H1 (cell line): ENCODE data around the gene RRP1B. TPM values are rescaled to one million over a fixed set of nuclear protein-coding genes. Genes with fewer than 3 reads are reported as not detected.

Source experiments
- CTCF ChIA-PET: fragments of 300-600 bp; sonication (Branson Sonifier 250); formaldehyde crosslinking; loops from one replicate; lab custom pipeline; 2021; ENCODE audit not compliant: partially characterized antibody; lab: Charles Lee
- POLR2A ChIA-PET: fragments of 300-600 bp; sonication (Branson Sonifier 250); formaldehyde crosslinking; loops from one replicate; lab custom pipeline; 2021; ENCODE audit warnings: inconsistent platforms; ENCODE audit not compliant: partially characterized antibody; lab: Charles Lee
- DNase-seq, 2 experiments: peaks; one replicate each; pipeline versions ENCODE4 v3.0.0 to v3.0.0-alpha.2; 2010 to 2022; ENCODE audit warnings: low spot score in 2 of 2, low read depth in 1 of 2, mixed read lengths in 1 of 2
- FAIRE-seq: peaks from 2 replicates; lab custom pipeline; 2011; peaks lifted over from hg19 to GRCh38; lab: Jason Lieb, UNC
- H2AFZ ChIP-seq: 2 replicates; pipeline ENCODE4 v1.8.1; 2012; ENCODE audit warnings: low read length, inconsistent platforms
- H2AK5ac ChIP-seq: 2 replicates; pipeline ENCODE4 v1.6.1; 2013; ENCODE audit warnings: low read depth, low read length
- H2BK120ac ChIP-seq: replicated peaks from 2 replicates; pipeline ENCODE3; 2013; ENCODE audit warnings: low read depth, low read length, inconsistent platforms
- H2BK12ac ChIP-seq: 2 replicates; pipeline ENCODE4 v1.6.1; 2013; ENCODE audit warnings: low read depth, low read length
- H2BK15ac ChIP-seq: 2 replicates; pipeline ENCODE4 v1.6.1; 2013; ENCODE audit warnings: low read length
- H2BK20ac ChIP-seq: 2 replicates; pipeline ENCODE4 v1.6.1; 2013; ENCODE audit warnings: low read length
- H2BK5ac ChIP-seq: 2 replicates; pipeline ENCODE4 v1.6.1; 2013; ENCODE audit warnings: low read depth, low read length
- H3K14ac ChIP-seq: 2 replicates; pipeline ENCODE4 v1.6.1; 2013; ENCODE audit warnings: inconsistent platforms; ENCODE audit not compliant: insufficient read length
- H3K18ac ChIP-seq: 2 replicates; pipeline ENCODE4 v1.6.1; 2013; ENCODE audit warnings: low read length; ENCODE audit errors: extremely low read depth
- H3K23ac ChIP-seq: 2 replicates; pipeline ENCODE4 v1.6.1; 2013; ENCODE audit warnings: inconsistent platforms; ENCODE audit not compliant: insufficient read length
- H3K23me2 ChIP-seq: 2 replicates; pipeline ENCODE4 v1.6.1; 2013; ENCODE audit warnings: low read depth, low read length
- H3K27ac ChIP-seq: 2 replicates; pipeline ENCODE4 v1.6.1; 2011; ENCODE audit warnings: low read depth, low read length, inconsistent platforms
- H3K27me3 ChIP-seq, 4 experiments: replicated peaks in 1 of 4; 1 replicate in 1 of 4; 2 replicates in 3 of 4; pipeline versions ENCODE4 v1.6.1 to v1.8.1; 2011 to 2013; ENCODE audit warnings: low read length in 3 of 4, mild to moderate bottlenecking in 3 of 4, inconsistent platforms in 2 of 4, mixed read lengths in 2 of 4, moderate library complexity in 1 of 4; ENCODE audit not compliant: control insufficient read depth in 3 of 4, insufficient read depth in 3 of 4; ENCODE audit errors: extremely low read depth in 1 of 4
- H3K36me3 ChIP-seq, 4 experiments: 2 replicates each; pipeline versions ENCODE4 v1.6.1 to v1.8.1; 2011 to 2013; ENCODE audit warnings: mild to moderate bottlenecking in 4 of 4, low read length in 3 of 4, moderate library complexity in 2 of 4, control low read depth in 1 of 4, inconsistent platforms in 1 of 4; ENCODE audit not compliant: insufficient read depth in 4 of 4, control insufficient read depth in 2 of 4
- H3K4ac ChIP-seq: replicated peaks from 2 replicates; pipeline ENCODE3; 2013; ENCODE audit warnings: low read length, low read depth, mixed read lengths, inconsistent platforms; ENCODE audit not compliant: insufficient read length
- H3K4me1 ChIP-seq, 4 experiments: replicated peaks in 1 of 4; 1 replicate in 1 of 4; 2 replicates in 3 of 4; pipeline versions ENCODE4 v1.6.1 to v1.8.1; 2011 to 2013; ENCODE audit warnings: low read length in 3 of 4, inconsistent platforms in 2 of 4, mixed read lengths in 1 of 4; ENCODE audit not compliant: insufficient read depth in 4 of 4, control insufficient read depth in 3 of 4
- H3K4me2 ChIP-seq, 2 experiments: 2 replicates each; pipeline versions ENCODE4 v1.6.1 to v1.8.1; 2011 to 2013; ENCODE audit warnings: low read depth in 2 of 2, low read length in 2 of 2, control low read depth in 1 of 2, inconsistent platforms in 1 of 2, mild to moderate bottlenecking in 1 of 2; ENCODE audit not compliant: insufficient read depth in 1 of 2
- H3K4me3 ChIP-seq, 4 experiments: fragments of 200-600, 300-600 bp in 1 of 4; sonication (generic), shearing (Covaris generic), sonication (Bioruptor Twin) in 1 of 4; 2 replicates each; pipeline versions ENCODE4 v1.5.1 to v1.8.1; 2011 to 2016; ENCODE audit warnings: low read length in 4 of 4, low read depth in 3 of 4, control low read depth in 2 of 4, inconsistent platforms in 2 of 4, mild to moderate bottlenecking in 2 of 4, mixed read lengths in 1 of 4, moderate library complexity in 1 of 4; ENCODE audit not compliant: insufficient read depth in 2 of 4; ENCODE audit errors: extremely low read depth in 1 of 4
- H3K56ac ChIP-seq: replicated peaks from 2 replicates; pipeline ENCODE3; 2013; ENCODE audit warnings: low read depth, mild to moderate bottlenecking, mixed read lengths, low read length, inconsistent platforms; ENCODE audit not compliant: insufficient read length
- H3K79me1 ChIP-seq: 2 replicates; pipeline ENCODE4 v1.6.1; 2013; ENCODE audit warnings: low read depth, low read length, control low read depth
- H3K79me2 ChIP-seq, 2 experiments: 2 replicates each; pipeline versions ENCODE4 v1.6.1 to v1.8.1; 2012 to 2013; ENCODE audit warnings: low read length in 2 of 2, mild to moderate bottlenecking in 2 of 2, inconsistent platforms in 1 of 2; ENCODE audit not compliant: insufficient read depth in 2 of 2, control insufficient read depth in 1 of 2
- H3K9ac ChIP-seq, 4 experiments: replicated peaks in 1 of 4; 1 replicate in 1 of 4; 2 replicates in 3 of 4; pipeline versions ENCODE4 v1.6.1 to v1.8.1; 2011 to 2013; ENCODE audit warnings: low read depth in 3 of 4, low read length in 3 of 4, control low read depth in 2 of 4, mild to moderate bottlenecking in 2 of 4, moderate library complexity in 2 of 4, inconsistent platforms in 1 of 4; ENCODE audit errors: extremely low read depth in 1 of 4
- H3K9me3 ChIP-seq, 2 experiments: 2 replicates each; pipeline versions ENCODE4 v1.6.1 to v1.8.1; 2012 to 2013; ENCODE audit warnings: mild to moderate bottlenecking in 2 of 2, moderate library complexity in 2 of 2, control low read depth in 1 of 2, inconsistent platforms in 1 of 2, low read depth in 1 of 2, low read length in 1 of 2, mixed read lengths in 1 of 2; ENCODE audit not compliant: insufficient read depth in 2 of 2
- H4K20me1 ChIP-seq, 2 experiments: replicated peaks in 1 of 2; 2 replicates each; pipeline versions ENCODE3 to v1.8.1; 2011 to 2013; ENCODE audit warnings: inconsistent platforms in 2 of 2, low read length in 2 of 2, mild to moderate bottlenecking in 1 of 2; ENCODE audit not compliant: insufficient read depth in 2 of 2, control insufficient read depth in 1 of 2
- H4K5ac ChIP-seq: 2 replicates; pipeline ENCODE4 v1.6.1; 2013; ENCODE audit warnings: low read length, low read depth, mixed read lengths, inconsistent platforms; ENCODE audit not compliant: insufficient read length
- H4K8ac ChIP-seq: 2 replicates; pipeline ENCODE4 v1.8.0; 2013; ENCODE audit warnings: mild to moderate bottlenecking, moderate library complexity, low read length, inconsistent platforms; ENCODE audit not compliant: insufficient read depth; ENCODE audit errors: extremely low read depth
- H4K91ac ChIP-seq: replicated peaks from 2 replicates; pipeline ENCODE3; 2013; ENCODE audit warnings: low read length, mixed read lengths, inconsistent platforms; ENCODE audit not compliant: insufficient read length
- CBX8 ChIP-seq: fragments of 300-800, 300-1000 bp; sonication (generic); IDR thresholded peaks from 2 replicates; pipeline ENCODE4 v1.7.1; 2016; ENCODE audit warnings: low read depth, low read length, borderline replicate concordance
- KDM4A ChIP-seq: IDR thresholded peaks from one replicate; pipeline ENCODE4 v1.7.1; 2012; ENCODE audit warnings: low read depth, mild to moderate bottlenecking, moderate library complexity, low read length, inconsistent platforms; ENCODE audit not compliant: severe bottlenecking
- POLR2A ChIP-seq, 2 experiments: IDR thresholded peaks; 1 replicate in 1 of 2; 2 replicates in 1 of 2; pipeline ENCODE4 v1.6.1; 2011; ENCODE audit warnings: low read depth in 2 of 2, low read length in 2 of 2, mild to moderate bottlenecking in 2 of 2; ENCODE audit errors: control extremely low read depth in 1 of 2
- RAD21 ChIP-seq, 2 experiments: IDR thresholded peaks in 1 of 2; conservative IDR thresholded peaks in 1 of 2; 2 replicates each; pipeline ENCODE4 v1.6.1; 2011; ENCODE audit warnings: low read depth in 2 of 2, low read length in 2 of 2, improper control_type of control experiment in 1 of 2, inconsistent platforms in 1 of 2, mild to moderate bottlenecking in 1 of 2, moderate library complexity in 1 of 2
- ZNF274 ChIP-seq: IDR thresholded peaks from 2 replicates; pipeline ENCODE4 v1.7.0; 2012; ENCODE audit warnings: low read length, borderline replicate concordance; ENCODE audit errors: extremely low read depth
- WGBS, 2 experiments: shearing (Covaris generic) in 1 of 2; methylation state at CpG; one replicate each; pipeline versions ENCODE4 v1.1.6 to v1.1.7; 2013 to 2015; ENCODE audit warnings: low lambda C conversion rate in 2 of 2, mixed read lengths in 2 of 2, inconsistent platforms in 1 of 2, low coverage in 1 of 2, missing lambda C conversion rate in 1 of 2; ENCODE audit not compliant: insufficient replicate concordance in 2 of 2, insufficient coverage in 1 of 2, insufficient read length in 1 of 2; ENCODE audit errors: extremely low coverage in 1 of 2, missing lambda C conversion rate in 1 of 2; 5-methylcytosine and 5-hydroxymethylcytosine counted together
- polyA plus RNA-seq, 7 experiments: library from polyadenylated mRNA; depleted of rRNA in 3 of 7; stranded (reverse) in 5 of 7; unstranded in 2 of 7; fragments of >200 nt in 5 of 7; fragments of 200-250 nt in 2 of 7; gene quantifications; 1 replicate in 5 of 7; 2 replicates in 1 of 7; 4 replicates in 1 of 7; pipeline versions ENCODE4 v1.2.1 to v1.2.3, GENCODE V29; 2011 to 2013; ENCODE audit warnings: missing spikeins in 2 of 7, mixed read lengths in 2 of 7
- total RNA-seq: library from RNA; stranded (reverse); fragmentation: NEBNext Ultra II Directional; extraction: Animal tissue kit (Norgen Biotek cat#: 25700); gene quantifications from 2 replicates; pipeline ENCODE4 v1.2.1, GENCODE V29; 2021

Gene RRP1B
- total and polyA plus RNA-seq, 2 of the 8 experiments (the other 6 are each of a cell fraction or from before 2014, with no cell fraction given), result 25.8 to 97.3 TPM

DNA sequence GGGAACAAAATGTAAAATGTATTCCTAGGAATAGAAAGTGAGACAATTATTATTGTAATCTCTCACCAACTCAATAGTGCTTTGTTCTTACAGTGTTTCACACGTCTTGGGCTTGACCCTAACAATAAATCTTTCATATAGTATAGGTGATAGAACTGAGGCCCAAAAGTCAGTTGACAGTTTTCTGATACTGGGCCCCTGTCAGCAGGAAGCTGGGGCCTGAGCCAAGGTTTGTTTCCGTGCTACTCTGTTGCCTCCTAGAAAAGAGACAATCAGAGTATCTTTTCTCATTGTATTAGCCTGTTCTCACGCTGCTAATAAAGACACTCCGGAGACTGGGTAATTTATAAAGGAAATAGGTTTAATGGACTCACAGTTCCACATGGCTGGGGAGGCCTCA lies 5.0 kb downstream of the RRP1B start:
- Histone ChIP-seq H2BK20ac (no peak overlapping the region), H3K9ac (no peak overlapping the region), H3K18ac (no peak overlapping the region), H3K56ac (no peak overlapping the region), H3K79me2 (peaks cover 32 to 94% of the 10 kb centered on the region in 2 experiments), H4K20me1 (peaks cover 0 to 10% of the 10 kb centered on the region in 2 experiments), H3K14ac (no peak overlapping the region), H3K4me3 (no peak overlapping the region), H3K4me2 (no peak overlapping the region), H3K23ac (no peak overlapping the region), H4K8ac (no peak overlapping the region), H3K4me1 (peaks cover 0 to 8% (median 2%) of the 10 kb centered on the region in 4 experiments; a peak in 5 of 7 replicates), H2AK5ac (no peak overlapping the region), H2BK15ac (no peak overlapping the region), H2BK120ac (no peak overlapping the region), H2BK5ac (no peak overlapping the region), H3K27ac (no peak overlapping the region), H3K27me3 (no peaks in the 10 kb centered on the region), H3K23me2 (no peaks in the 10 kb centered on the region), H2BK12ac (no peak overlapping the region), H4K91ac (no peak overlapping the region), H3K79me1 (peaks cover 15% of the 10 kb centered on the region), H3K9me3 (no peaks in the 10 kb centered on the region), H3K36me3 (peaks cover 3 to 28% (median 17%) of the 10 kb centered on the region in 4 experiments; a peak in 7 of 8 replicates), H3K4ac (no peak overlapping the region), H2AFZ (no peak overlapping the region), H4K5ac (no peak overlapping the region)
- POLR2A ChIA-PET, result interaction anchor here (3.1 kb wide), 1 partner anchor 11 kb away, joined by 12 read pairs; no protein-coding TSS in a partner anchor
- FAIRE-seq (no peak), DNase-seq (no peak)
- CTCF ChIA-PET, result no interaction called here
- 87% methylated on average over 4 of the region's 4 CpGs; no CpG with 5 or more reads in 1 of the 2 experiments for WGBS, 2 experiments
- TF ChIP-seq KDM4A (no peak), CBX8 (no peak), ZNF274 (no peak), RAD21 (IDR thresholded peaks at IDR 0.05 in 1 of 2, conservative IDR thresholded peaks at IDR 0.05 in 1 of 2; ENCODE audit: low read depth in 2 of 2, low read length in 2 of 2) (no peak), POLR2A (IDR thresholded peaks at IDR 0.05; ENCODE audit: control extremely low read depth in 1 of 2, low read depth in 2 of 2, low read length in 2 of 2) (no peak)
